ENCODE results near the gene LRP1B.

Gene LRP1B

GRCh38 chr2:141497272-141497671 is 633.5 kb downstream of the LRP1B start:
- no peak for DNase-seq

GRCh38 chr2:141496810-141497209 is 634.0 kb downstream of the LRP1B start:
- DNase-seq = no peak

- DNase-seq = no peak
Observed at GRCh38 chr2:141493936-141494335, 636.9 kb downstream of the LRP1B start.

GRCh38 chr2:141492816-141493215 is 638.0 kb downstream of the LRP1B start:
- DNase-seq = no peak

- DNase-seq = no peak
Observed at GRCh38 chr2:141490886-141491285, 639.9 kb downstream of the LRP1B start.

- no peak for DNase-seq
Observed at GRCh38 chr2:141482697-141483096, 648.1 kb downstream of the LRP1B start.

- DNase-seq = no peak
Observed at GRCh38 chr2:141475801-141476200, 655.0 kb downstream of the LRP1B start.

GRCh38 chr2:141468761-141469160 is 662.1 kb downstream of the LRP1B start:
- no peak for DNase-seq

- no peak for DNase-seq
Observed at GRCh38 chr2:141467331-141467730, 663.5 kb downstream of the LRP1B start.

- DNase-seq = no peak
Observed at GRCh38 chr2:141464995-141465394, 665.8 kb downstream of the LRP1B start.

GRCh38 chr2:141458351-141458750 is 672.5 kb downstream of the LRP1B start:
- DNase-seq = no peak

- no peak for DNase-seq
Observed at GRCh38 chr2:141455877-141456276, 674.9 kb downstream of the LRP1B start.

GRCh38 chr2:141455211-141455826 is 675.5 kb downstream of the LRP1B start:
- no peak for DNase-seq

- no peak for DNase-seq
Observed at GRCh38 chr2:141440072-141440635, 690.7 kb downstream of the LRP1B start.

- DNase-seq = no peak
Observed at GRCh38 chr2:141439524-141439923, 691.3 kb downstream of the LRP1B start.

GRCh38 chr2:141438536-141438935 is 692.3 kb downstream of the LRP1B start:
- no peak for DNase-seq

GRCh38 chr2:141437521-141437920 is 693.3 kb downstream of the LRP1B start:
- DNase-seq = no peak

- no peak for DNase-seq
Observed at GRCh38 chr2:141423124-141423523, 707.7 kb downstream of the LRP1B start.

- DNase-seq = no peak
Observed at GRCh38 chr2:141417246-141417797, 713.5 kb downstream of the LRP1B start.

- DNase-seq = no peak
Observed at GRCh38 chr2:141411419-141411818, 719.4 kb downstream of the LRP1B start.

GRCh38 chr2:141399270-141399669 is 731.5 kb downstream of the LRP1B start:
- no peak for DNase-seq

GRCh38 chr2:141393214-141393545 is 737.6 kb downstream of the LRP1B start:
- DNase-seq = no peak

GRCh38 chr2:141392517-141393213 is 738.2 kb downstream of the LRP1B start:
- DNase-seq = no peak

GRCh38 chr2:141386168-141386567 is 744.6 kb downstream of the LRP1B start:
- DNase-seq = no peak
